ENCODE data around the gene CDK15. TPM values are rescaled to one million over a fixed set of nuclear protein-coding genes. Genes with fewer than 3 reads are reported as not detected.

The CDK15 gene
- total RNA-seq, 2 experiments from 2014 or later, result not detected

GRCh38 chr2:201937343-201937742, 131.0 kb downstream of the CDK15 start:
- DNase-seq, result no peak
- Mint-ChIP-seq H3K27ac (no peak overlapping the region), H3K4me1 (no peaks in the 10 kb centered on the region), H3K4me3 (no peak overlapping the region), H3K27me3 (peaks cover 6% of the 10 kb centered on the region), H3K9me3 (no peaks in the 10 kb centered on the region), H3K36me3 (ENCODE audit: low read depth) (no peaks in the 10 kb centered on the region)
- ChIA-PET POLR2A (no interaction called here), CTCF (no interaction called here)

- Mint-ChIP-seq H3K36me3 (ENCODE audit: low read depth) (no peaks in the 10 kb centered on the region), H3K4me3 (no peak overlapping the region), H3K27me3 (peaks cover 9% of the 10 kb centered on the region), H3K4me1 (no peaks in the 10 kb centered on the region), H3K9me3 (no peaks in the 10 kb centered on the region), H3K27ac (no peak overlapping the region)
- DNase-seq, result no peak
- ChIA-PET CTCF (no interaction called here), POLR2A (no interaction called here)
Measured at GRCh38 chr2:201938156-201938775, 131.9 kb downstream of the CDK15 start.

GRCh38 chr2:201938781-201939180, 132.4 kb downstream of the CDK15 start:
- H3K4me3 Mint-ChIP-seq, result no peak overlapping the region
- H3K9me3 Mint-ChIP-seq, result no peaks in the 10 kb centered on the region
- peaks cover 9% of the 10 kb centered on the region for H3K27me3 Mint-ChIP-seq
- CTCF ChIA-PET, result no interaction called here
- DNase-seq, result no peak
- no peaks in the 10 kb centered on the region for H3K4me1 Mint-ChIP-seq
- no peaks in the 10 kb centered on the region for H3K36me3 Mint-ChIP-seq (ENCODE audit: low read depth)
- POLR2A ChIA-PET, result no interaction called here
- H3K27ac Mint-ChIP-seq, result no peak overlapping the region

DNA sequence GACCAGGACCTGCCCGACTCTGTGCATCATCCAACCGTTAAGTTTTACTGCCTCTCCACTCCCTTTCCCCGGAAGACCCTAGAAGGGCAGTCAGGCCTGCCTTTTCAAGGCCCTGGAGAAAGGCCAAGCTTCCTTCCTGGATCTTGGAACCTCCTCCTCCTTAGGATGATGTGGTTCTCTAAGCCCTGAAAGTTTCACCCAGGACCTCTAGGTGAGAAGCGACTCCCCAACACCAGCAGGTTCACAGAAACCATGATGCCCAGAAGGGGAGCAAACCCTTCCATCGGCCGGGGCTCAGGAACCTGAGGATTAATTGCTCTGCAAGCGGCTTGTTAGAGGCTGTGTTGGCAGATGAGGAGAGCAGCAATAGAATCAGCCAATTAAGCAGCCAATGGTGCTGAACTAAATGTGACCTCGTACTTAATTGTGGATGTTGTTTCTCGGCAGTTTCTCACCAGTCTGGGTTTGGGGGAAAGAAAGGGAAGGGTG, 133.2 kb downstream of the CDK15 start:
- Mint-ChIP-seq H3K4me3 (no peak overlapping the region), H3K9me3 (no peaks in the 10 kb centered on the region), H3K27me3 (peaks cover 9% of the 10 kb centered on the region), H3K27ac (no peak overlapping the region), H3K36me3 (ENCODE audit: low read depth) (no peaks in the 10 kb centered on the region), H3K4me1 (no peaks in the 10 kb centered on the region)
- ChIA-PET CTCF (no interaction called here), POLR2A (no interaction called here)
- no peak for DNase-seq

DNA sequence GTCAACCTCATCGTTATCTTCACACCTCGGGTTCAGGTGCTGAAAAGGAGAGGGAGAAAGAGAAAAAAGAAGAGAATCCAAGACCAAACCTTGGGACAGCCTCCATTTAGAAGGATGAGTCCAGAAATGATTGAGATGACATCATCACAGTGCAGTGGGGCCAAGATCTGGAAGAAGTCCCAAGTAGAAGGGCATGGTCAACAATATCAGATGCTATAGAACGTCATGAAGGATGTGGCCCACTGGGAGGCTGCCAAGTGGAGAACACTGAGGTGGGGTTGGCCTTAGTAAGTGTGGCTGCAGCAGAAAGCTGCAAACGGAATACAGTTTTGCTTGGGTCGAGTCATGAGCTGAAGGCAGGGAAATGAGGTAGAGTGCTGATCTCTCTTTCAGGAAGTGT, 136.2 kb downstream of the CDK15 start:
- Mint-ChIP-seq H3K9me3 (no peaks in the 10 kb centered on the region), H3K27me3 (peaks cover 7% of the 10 kb centered on the region), H3K4me3 (no peak overlapping the region), H3K36me3 (ENCODE audit: low read depth) (no peaks in the 10 kb centered on the region), H3K4me1 (no peaks in the 10 kb centered on the region), H3K27ac (no peak overlapping the region)
- ChIA-PET CTCF (no interaction called here), POLR2A (no interaction called here)
- DNase-seq, result no peak

Other genes starting within 250 kb of the CDK15 start
- 10 to 100 TPM; 13.4 to 15.2 TPM for gene TMEM237, start 163.0 kb upstream of the CDK15 start, total RNA-seq
- not detected for gene MPP4, start 107.9 kb upstream of the CDK15 start, total RNA-seq
- 10 to 100 TPM; 13.3 to 13.5 TPM for gene ALS2, start 25.6 kb upstream of the CDK15 start, total RNA-seq
- under 1 TPM; 0.60 to 0.63 TPM for gene FZD7, start 227.3 kb downstream of the CDK15 start, total RNA-seq